ENCODE measurements around the gene SPTLC2.

Gene SPTLC2

GRCh38 chr14:77505031-77505430 lies 111.4 kb downstream of the SPTLC2 start:
- DNase-seq (ENCODE audit: low read depth in 2 of 2) = no peak

- no peak for DNase-seq (ENCODE audit: low read depth in 2 of 2)
Measured at GRCh38 chr14:77503138-77503537, 113.3 kb downstream of the SPTLC2 start.

DNA sequence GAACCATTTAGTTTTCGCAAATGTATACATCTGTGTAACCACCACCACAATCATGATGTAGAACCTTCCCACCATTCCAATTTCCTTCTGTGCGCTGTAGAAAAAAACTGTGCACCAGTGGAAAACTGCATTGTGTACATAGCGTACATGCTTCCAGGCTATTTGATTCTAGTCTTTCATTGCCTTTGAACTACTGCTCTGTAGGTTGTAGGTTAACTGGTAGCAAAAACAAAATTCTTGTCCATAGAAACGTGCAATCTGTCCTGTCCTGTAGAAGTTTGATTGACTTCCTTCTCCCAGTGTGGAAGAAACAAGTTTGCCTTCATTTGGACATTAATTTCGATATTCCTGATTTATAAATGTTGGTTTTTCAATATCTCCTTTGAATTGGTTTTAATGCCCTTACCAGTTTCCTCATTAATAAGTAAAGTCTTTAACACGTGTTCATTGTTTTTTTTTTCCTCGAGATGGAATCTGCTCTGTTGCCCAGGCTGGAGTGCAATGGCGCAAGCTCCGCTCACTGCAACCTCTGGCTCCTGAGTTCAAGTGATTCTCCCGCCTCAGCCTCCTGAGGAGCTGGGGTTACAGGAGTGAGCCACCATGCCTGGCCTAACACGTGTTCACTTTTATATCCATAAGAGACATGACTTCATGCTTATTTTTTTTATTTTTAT lies 114.2 kb downstream of the SPTLC2 start:
- DNase-seq (ENCODE audit: low read depth in 2 of 2) = no peak

- peak in 1 of 2 donors; percentile 5 for DNase-seq (ENCODE audit: low read depth in 2 of 2)
Measured at GRCh38 chr14:77498984-77499527, 117.4 kb downstream of the SPTLC2 start.

DNA sequence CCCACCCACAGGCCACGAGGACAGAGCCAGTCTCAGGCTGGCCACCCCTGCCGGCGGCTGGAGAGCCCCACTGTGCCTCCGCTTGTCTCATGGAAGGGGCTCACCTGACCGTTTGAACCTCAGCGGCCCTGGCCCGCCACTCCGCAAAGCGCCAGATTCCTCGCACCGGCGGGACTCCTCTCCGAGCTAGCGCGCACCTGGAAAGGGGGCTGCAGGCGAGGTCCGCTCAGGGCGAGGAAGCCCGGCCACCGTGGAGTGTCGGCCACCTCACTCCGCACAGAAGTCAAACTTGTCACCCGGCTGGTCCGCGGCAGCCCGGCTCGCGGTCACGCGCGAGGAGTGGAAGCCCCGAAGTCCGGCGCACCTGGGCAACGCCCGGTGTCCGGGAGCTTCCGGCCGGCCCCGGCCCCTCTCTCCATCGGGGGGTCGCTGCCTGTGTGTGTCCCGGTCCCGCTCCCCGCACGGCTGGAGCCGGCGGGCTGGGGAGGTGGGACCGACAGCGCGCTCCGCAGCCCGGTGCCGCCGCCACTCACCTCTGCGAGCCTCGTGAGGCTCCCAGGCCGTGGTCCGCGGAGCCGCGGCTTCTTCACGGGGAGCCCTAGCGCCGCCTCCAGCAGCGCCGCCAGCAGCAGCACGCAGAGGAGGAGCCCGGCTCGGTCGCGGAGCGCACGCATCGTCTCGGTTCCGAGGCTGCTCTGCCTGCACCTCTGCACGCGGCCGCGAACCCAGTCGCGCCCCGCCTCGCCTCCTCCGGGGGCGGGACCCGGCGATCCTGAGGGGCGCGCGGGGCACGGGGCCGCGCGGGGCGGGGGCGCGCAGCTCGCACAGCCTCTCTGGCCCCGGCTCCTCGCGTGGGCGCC lies 118.1 kb downstream of the SPTLC2 start, which contains the start of gene ISM2:
Gene ISM2 (minus strand): TSS at position 697 of the 860 bp plus-strand sequence. CDS start 23 bp downstream, at position 674.
- peak; percentile 6 to 36 for DNase-seq (ENCODE audit: low read depth in 2 of 2)

DNA sequence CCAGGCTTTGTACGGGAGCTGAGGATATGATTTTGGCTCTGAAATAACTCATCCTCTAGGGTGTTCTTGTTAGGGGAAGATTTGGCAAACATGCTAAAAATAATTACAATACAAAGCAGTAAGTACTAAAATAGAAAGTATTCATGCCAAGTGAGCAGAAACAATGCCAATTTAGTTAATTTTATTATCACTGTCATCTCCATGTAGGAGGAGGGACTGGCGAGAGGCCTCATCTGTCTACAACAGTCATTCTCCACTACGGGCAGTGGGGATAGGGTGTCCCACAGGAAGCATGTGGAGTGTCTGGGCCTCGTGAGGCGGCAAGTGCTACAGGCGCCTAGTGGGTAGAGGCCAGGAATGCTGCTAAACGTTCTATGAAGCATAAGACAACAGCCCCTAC lies 121.1 kb downstream of the SPTLC2 start:
- no peak for DNase-seq (ENCODE audit: low read depth in 2 of 2)

- DNase-seq (ENCODE audit: low read depth in 2 of 2) = no peak
Measured at GRCh38 chr14:77491056-77491455, 125.4 kb downstream of the SPTLC2 start.

DNA sequence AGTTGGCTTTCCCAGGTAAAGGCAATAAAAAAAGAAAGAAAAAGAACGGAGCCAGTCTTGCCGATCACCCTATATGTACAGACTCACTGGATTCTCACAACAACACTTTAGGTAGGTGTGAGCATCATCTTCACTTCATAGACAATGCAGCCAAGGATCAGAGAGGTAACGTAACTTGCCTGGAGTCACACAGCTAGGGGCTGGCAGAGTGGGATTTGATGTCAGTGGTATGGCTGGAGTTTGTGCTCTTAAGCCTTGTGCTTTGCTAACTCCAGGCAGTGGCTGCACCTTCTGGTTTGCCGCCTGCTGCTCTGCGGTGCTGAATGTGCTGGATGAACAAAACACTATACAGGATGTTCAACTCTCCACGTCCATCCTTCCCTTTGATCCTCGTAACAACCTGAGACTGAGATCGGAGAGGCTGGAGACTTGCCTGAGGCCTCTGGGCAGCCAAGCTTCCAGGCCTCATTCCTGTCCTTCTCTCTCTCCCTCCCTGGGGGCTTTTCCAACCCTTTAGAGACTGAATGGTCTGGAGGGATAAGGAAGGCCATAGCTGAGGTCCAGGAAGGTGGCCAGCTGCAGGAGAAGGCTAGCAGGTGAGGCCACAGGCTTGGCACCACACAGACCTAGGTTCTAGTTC lies 126.0 kb downstream of the SPTLC2 start:
- no peak for DNase-seq (ENCODE audit: low read depth in 2 of 2)

GRCh38 chr14:77489041-77489440 lies 127.4 kb downstream of the SPTLC2 start:
- DNase-seq (ENCODE audit: low read depth in 2 of 2) = no peak

DNA sequence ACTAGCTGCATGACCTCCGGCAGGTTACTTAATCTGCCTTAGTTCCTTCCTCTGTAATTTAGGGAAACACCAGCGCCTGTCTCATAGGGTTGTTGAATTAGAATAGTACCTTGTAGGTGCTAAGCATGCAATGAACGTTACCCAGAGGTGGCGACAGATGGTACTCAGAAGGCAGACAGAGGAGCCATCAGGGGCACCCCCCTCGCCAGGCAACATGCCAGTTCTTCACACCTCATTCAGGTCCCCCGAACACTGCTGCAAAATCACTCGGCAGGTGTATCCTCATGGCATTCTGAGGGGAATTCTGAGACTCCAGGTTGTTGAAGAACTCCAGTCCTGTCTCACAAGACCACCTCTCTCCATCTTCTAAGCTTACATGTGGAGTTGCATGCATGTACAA lies 127.9 kb downstream of the SPTLC2 start:
- no peak for DNase-seq (ENCODE audit: low read depth in 2 of 2)

GRCh38 chr14:77485901-77486678 lies 130.3 kb downstream of the SPTLC2 start:
- DNase-seq (ENCODE audit: low read depth in 2 of 2) = no peak

DNA sequence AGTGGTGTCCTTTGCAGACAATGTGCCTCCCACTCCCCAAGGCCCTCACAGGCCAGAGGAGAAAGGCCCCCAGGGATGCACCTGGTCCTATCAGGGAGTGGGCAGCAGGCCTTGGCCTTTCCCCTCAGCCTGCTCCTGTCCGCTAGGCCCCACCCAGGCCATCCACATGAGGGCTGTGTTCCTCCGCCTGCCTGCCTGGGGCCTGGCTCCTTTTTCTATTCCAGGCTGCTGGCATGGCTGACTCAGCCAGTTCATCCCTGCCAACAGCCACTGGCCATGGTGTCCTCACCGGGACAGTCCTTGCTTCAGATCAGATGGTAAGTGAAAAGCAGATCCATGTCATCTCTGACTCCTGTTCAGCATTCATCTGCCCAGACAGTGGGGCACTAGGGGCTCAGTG lies 131.2 kb downstream of the SPTLC2 start:
- DNase-seq (ENCODE audit: low read depth in 2 of 2) = no peak

DNA sequence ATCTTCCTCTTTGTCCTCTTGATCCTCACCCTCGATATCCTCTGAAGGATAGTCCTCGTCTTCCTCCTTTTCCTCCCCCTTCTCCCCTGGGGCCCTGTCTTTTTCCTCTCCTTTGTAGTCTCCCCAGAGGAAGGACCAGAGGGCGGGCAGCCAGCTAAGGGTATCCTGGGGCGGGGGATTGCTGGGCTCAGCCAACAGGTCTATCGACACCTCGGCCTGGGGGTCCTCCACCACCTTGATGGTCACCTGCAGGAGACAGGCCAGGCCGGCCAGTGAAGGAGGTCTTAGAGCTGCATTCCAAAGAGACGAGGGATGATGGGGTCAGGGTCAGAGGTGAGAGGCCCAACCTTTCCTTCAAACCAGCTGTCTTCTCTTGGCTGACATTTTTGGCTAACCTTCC lies 134.0 kb downstream of the SPTLC2 start:
- no peak for DNase-seq (ENCODE audit: low read depth in 2 of 2)

DNA sequence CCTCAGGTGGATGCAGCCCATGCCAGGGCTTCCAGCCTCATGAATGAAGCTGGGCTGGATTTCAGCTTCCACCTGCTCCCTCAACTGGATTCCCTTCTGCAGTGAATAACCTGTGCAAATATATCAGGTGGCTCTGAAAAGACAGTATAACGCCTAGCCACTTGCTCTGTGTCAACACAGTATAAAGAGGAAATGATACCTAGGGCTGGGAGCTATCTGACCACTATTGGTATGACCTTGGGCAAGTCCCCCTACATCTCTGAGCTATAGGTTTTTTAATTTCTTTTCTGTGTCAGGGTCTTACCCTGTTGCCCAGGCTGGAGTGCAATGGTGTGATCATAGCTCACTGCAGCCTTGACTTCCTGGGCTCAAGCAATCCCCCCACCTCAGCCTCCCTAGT lies 137.6 kb downstream of the SPTLC2 start:
- no peak for DNase-seq (ENCODE audit: low read depth in 2 of 2)

DNA sequence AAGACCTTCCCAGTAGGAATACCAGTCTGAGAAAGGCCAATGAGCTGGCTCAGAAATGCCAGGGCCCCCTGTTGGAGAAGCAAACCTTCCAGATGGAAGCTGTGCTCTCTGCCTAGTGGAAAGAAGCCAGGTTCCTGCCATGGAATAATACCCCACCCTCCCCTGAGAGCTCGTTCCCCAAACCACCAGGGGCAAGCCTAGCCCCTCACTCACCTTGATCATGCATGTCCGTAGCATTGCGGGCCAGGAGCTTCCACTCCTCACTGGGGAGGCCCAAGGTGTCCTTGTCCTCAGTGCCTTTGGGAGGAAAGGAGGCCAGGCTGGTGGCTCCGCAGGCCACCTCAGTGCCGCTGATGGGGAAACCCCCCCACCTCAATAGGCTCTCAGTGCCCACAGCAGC lies 138.4 kb downstream of the SPTLC2 start:
- DNase-seq (ENCODE audit: low read depth in 2 of 2) = no peak

- DNase-seq (ENCODE audit: low read depth in 2 of 2) = no peak
Measured at GRCh38 chr14:77475432-77476115, 140.9 kb downstream of the SPTLC2 start.

- DNase-seq (ENCODE audit: low read depth in 2 of 2) = no peak
Measured at GRCh38 chr14:77474479-77475177, 141.8 kb downstream of the SPTLC2 start.

DNA sequence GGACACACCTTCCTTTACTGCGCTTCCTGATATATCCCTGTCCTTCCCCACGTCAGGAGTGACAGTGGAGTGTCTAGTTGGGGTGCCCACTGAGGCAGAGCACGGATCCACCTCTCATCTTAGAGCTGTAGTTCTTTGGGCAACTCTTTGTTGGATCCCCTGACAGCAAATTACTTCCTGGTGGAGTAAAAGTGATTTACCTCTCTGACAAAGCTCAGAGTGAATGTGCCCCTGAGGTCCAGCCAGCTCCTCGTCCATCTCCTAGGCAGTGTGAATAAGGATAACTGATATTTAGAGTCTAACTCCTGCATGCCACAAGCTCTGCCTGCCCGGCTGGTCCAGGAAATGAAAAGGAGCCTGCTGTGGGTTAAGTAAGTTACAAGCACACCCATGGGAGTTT lies 142.5 kb downstream of the SPTLC2 start:
- DNase-seq (ENCODE audit: low read depth in 2 of 2) = no peak

DNA sequence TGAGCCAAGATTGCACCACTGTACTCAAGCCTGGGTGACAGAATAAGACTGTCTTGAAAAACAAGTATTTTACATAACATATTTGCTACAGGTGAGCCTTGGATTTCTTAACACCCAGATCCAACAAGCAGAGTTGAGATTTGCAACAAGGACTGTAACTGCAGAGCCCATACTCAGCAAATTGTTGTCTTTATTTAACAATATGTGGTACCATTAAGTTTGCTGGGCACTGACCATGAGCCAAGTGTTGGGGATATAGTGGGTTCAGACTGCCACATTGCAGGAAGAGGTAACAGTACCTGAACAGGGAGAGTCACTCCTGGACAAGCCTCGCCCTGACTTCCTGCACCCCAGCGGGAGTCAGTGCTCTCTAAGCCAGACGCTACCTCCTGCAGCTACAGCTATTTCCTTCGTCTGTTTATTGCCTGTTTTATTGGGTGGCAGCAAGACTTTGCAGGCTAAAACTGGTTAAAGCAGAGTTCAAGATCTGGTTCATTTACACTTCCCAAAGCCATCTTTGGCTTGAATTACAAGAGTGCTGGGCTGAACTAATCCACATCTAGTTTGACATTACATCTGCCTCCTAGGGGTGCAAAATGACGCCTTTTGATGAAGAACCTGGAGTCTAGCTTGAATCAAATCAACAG lies 146.1 kb downstream of the SPTLC2 start:
- DNase-seq (ENCODE audit: low read depth in 2 of 2) = no peak

GRCh38 chr14:77469539-77469938 lies 146.9 kb downstream of the SPTLC2 start:
- no peak for DNase-seq (ENCODE audit: low read depth in 2 of 2)

Measured in stimulated activated CD8-positive, alpha-beta memory T cell treated with anti-CD3 and anti-CD28 coated beads, Interleukin-2, amount 100 ng/mL, for 48 hours (primary cell).